Colonic mucosa (tissue), 4 donors: ENCODE measurements around the gene ZDHHC11. TPM values are rescaled to one million over a fixed set of nuclear protein-coding genes. Genes with fewer than 3 reads are reported as not detected.
A peak's percentile ranks its signal among the peaks of the same experiment; 100 is the strongest.
"Not testable (repeated sequence)": the region's sequence is repeated elsewhere in the genome, so short reads cannot be mapped to it uniquely, and the experiment has no call there.

ENCODE experiments used
- DNase-seq: peaks from one replicate; pipeline ENCODE4 v3.0.0-alpha.2; 2020
- H3K27ac ChIP-seq: fragments of 200-600 bp; one replicate; pipeline ENCODE4 v1.8.0; 2021
- H3K27me3 ChIP-seq: fragments of 200-600 bp; one replicate; pipeline ENCODE4 v1.8.0; 2021
- H3K36me3 ChIP-seq: fragments of 200-600 bp; one replicate; pipeline ENCODE4 v1.8.0; 2021
- H3K4me1 ChIP-seq: fragments of 200-600 bp; one replicate; pipeline ENCODE4 v1.8.0; 2021; ENCODE audit warnings: mild to moderate bottlenecking
- H3K4me3 ChIP-seq: fragments of 200-600 bp; one replicate; pipeline ENCODE4 v1.8.0; 2021
- H3K9ac ChIP-seq, 2 donors: one replicate each; pipeline ENCODE4 v1.7.0; 2013; ENCODE audit warnings: control low read depth in 2 of 2, low read depth in 2 of 2, low read length in 2 of 2
- H3K9me3 ChIP-seq: fragments of 200-600 bp; one replicate; pipeline ENCODE4 v1.8.0; 2021
- CTCF ChIP-seq: fragments of 200-600 bp; IDR thresholded peaks from one replicate; pipeline ENCODE4 v1.8.0; 2022; ENCODE audit warnings: antibody characterized with exemption, mild to moderate bottlenecking
- intact Hi-C: fragments of 100-400 bp; cut with DNase I; formaldehyde crosslinking; loops from one replicate; pipeline ENCODE4 v1.14.1; 2022
- total RNA-seq, 2 donors: library from RNA; stranded (reverse); fragmentation: NEBNext Ultra II Directional in 1 of 2; extraction: Animal tissue kit (Norgen Biotek cat#: 25700) in 1 of 2; gene quantifications; one replicate each; pipeline ENCODE4 v1.2.1, GENCODE V29; 2021
- donor health status: healthy.
- donor health status: DM: no; HTN: no; CAD: no.
- donor health status: DM: no; HTN: no; CAD: no.

ZDHHC11 gene
- total RNA-seq, 2 donors from 2014 or later = 2.9 to 7.8 TPM

- intact Hi-C loops = loop anchor here (5.0 kb wide), 1 partner anchor 95 kb away; no protein-coding TSS in a partner anchor
- DNase-seq = no peak
- Histone ChIP-seq H3K9ac (no peak overlapping the region), H3K9me3 (no peaks in the 10 kb centered on the region), H3K27ac (no peak overlapping the region), H3K4me3 (no peak overlapping the region), H3K4me1 (no peaks in the 10 kb centered on the region), H3K36me3 (no peaks in the 10 kb centered on the region), H3K27me3 (no peaks in the 10 kb centered on the region)
- no peak for TF ChIP-seq CTCF
These were observed 73.0 kb downstream of the ZDHHC11 start for GRCh38 chr5:777756-778161.

GRCh38 chr5:776862-777711 is 73.7 kb downstream of the ZDHHC11 start:
- intact Hi-C loops = loop anchor here (5.0 kb wide), 1 partner anchor 95 kb away; no protein-coding TSS in a partner anchor
- Histone ChIP-seq H3K27me3 (no peaks in the 10 kb centered on the region), H3K27ac (no peak overlapping the region), H3K9me3 (no peaks in the 10 kb centered on the region), H3K9ac (peak overlapping the region in 1 of 2 donors; percentile 27), H3K36me3 (no peaks in the 10 kb centered on the region), H3K4me3 (no peak overlapping the region), H3K4me1 (no peaks in the 10 kb centered on the region)
- no peak for TF ChIP-seq CTCF
- DNase-seq = peak; percentile 20

- no peaks in the 10 kb centered on the region for H3K27me3 ChIP-seq
- no peaks in the 10 kb centered on the region for H3K36me3 ChIP-seq
- no peak overlapping the region for H3K4me3 ChIP-seq
- H3K9me3 ChIP-seq = no peaks in the 10 kb centered on the region
- DNase-seq = peak; percentile 19
- no peak for TF ChIP-seq CTCF
- H3K27ac ChIP-seq = no peak overlapping the region
- no peak overlapping the region for H3K9ac ChIP-seq
- intact Hi-C loops = loop anchor here (5.0 kb wide), 1 partner anchor 94 kb away; no protein-coding TSS in a partner anchor
- no peaks in the 10 kb centered on the region for H3K4me1 ChIP-seq
These were observed 74.6 kb downstream of the ZDHHC11 start for GRCh38 chr5:775961-776861.

- intact Hi-C loops = loop anchor here (5.0 kb wide), 1 partner anchor 93 kb away; no protein-coding TSS in a partner anchor
- H3K36me3 ChIP-seq, H3K27ac ChIP-seq, H3K9me3 ChIP-seq, H3K9ac ChIP-seq, H3K4me1 ChIP-seq, H3K4me3 ChIP-seq, H3K27me3 ChIP-seq, DNase-seq: not testable (repeated sequence)
These were observed 75.2 kb downstream of the ZDHHC11 start for GRCh38 chr5:775595-775960.

- DNase-seq, H3K9me3 ChIP-seq, H3K4me1 ChIP-seq, H3K4me3 ChIP-seq, H3K27ac ChIP-seq, H3K27me3 ChIP-seq, H3K36me3 ChIP-seq: not testable (repeated sequence)
- intact Hi-C loops = loop anchor here (5.0 kb wide), 1 partner anchor 93 kb away; no protein-coding TSS in a partner anchor
- peak overlapping the region in 1 of 2 donors; percentile 12 for H3K9ac ChIP-seq
These were observed 75.8 kb downstream of the ZDHHC11 start for GRCh38 chr5:774854-775505.

GRCh38 chr5:774304-774703 is 76.5 kb downstream of the ZDHHC11 start:
- DNase-seq, H3K9ac ChIP-seq, H3K27me3 ChIP-seq, H3K4me3 ChIP-seq, H3K9me3 ChIP-seq, intact Hi-C loops, H3K36me3 ChIP-seq, H3K4me1 ChIP-seq, H3K27ac ChIP-seq: not testable (repeated sequence)
